HG03103 (cell line): ENCODE data around the gene MYO3A.

Experiments used
- ATAC-seq: cut with Tn5 transposase; IDR thresholded peaks from one replicate; pipeline ENCODE4 v1.9.1; 2021; ENCODE audit warnings: low read depth; ENCODE audit not compliant: unreplicated experiment

MYO3A gene

DNA sequence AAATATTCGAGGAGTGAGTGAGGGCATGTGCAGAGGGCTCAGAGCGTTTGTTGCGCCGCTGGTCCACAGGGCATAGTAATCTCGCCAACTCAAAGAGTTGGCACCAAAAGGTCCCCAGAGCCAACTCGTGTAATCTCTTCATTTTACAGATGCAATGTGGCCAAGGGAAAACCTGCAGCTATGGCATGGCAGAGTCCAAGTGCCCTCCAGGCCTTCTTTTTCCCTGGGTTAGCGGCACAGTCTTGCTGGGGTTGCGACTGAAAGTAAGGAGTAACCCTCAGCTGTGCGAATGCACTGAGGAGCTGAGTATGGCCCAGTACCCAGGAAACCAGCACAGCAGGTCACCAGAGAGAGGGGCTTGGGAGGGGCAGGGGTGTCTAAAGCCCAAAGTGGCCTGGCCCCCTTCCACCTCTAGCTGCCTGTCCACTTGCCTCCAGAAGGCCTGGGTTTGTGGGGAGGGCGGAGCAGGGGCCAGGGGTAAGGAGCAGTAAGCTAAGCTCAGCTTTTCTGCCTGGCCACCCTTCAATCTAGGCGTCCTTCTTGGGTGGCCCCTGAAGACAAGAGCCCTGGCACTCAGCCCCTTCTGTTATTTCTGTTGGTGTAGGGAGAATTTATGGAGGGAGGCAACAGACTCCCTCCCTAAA, 279.2 kb downstream of the MYO3A start:
- no peak for ATAC-seq

DNA sequence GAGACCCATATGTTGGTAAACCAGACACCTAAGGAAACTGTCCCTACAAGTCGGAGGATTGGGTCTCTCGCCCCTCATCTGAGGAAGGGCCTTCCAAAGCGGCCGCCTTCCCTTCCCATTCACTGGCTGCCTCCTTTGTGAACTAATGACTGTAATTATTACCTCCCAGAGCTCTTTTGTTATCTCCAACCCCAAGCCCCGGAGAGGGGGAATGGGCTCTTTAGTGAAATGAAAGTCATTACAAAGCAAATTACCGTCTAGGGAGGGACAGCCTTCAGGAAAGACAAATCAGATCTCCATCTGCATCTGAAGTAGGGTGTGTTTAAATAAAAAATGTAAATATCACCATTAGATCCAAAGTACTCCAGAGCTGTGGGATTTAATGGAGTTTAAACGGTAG, 280.0 kb downstream of the MYO3A start:
- no peak for ATAC-seq

DNA sequence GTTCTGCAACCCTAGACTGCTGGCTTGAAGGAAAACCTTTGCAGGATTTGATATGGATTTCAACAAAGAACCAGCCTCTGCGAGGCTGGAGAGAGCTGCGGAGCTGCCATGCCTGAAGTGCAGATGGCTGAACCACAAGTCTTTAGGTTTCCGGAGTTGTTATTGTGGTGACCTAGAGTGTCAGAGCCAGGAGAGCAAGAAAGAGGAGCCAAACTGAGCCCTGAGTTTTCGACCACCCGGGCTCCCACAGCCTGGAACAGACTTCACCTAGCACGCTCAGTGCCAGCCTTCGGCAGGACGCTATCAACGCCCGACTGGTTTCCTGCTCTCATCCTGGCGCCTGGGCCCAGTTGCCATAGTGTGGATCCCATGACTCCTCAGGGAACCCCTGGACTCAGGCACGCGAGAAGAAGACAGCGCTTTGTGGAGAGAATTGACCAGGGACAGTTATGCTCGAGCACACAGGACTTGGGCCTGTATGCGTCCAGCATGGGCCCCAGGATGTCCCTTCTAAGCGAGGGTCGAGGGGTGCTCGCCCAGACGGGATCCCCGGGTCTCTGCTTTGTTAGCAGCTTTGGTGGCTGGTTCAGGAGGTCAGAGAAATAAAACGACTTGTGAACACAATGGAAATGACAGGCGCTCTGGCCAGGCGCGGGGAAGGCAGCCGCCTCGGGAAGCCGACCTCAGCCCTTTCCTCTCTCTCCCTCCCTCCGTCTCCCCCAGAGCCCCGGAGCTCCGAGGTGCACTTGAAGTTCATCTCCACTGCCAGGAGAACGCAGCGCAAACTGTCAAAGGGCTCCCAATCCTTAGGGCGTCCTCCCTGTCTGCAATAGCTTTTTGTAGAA, 280.7 kb downstream of the MYO3A start:
- no peak for ATAC-seq

DNA sequence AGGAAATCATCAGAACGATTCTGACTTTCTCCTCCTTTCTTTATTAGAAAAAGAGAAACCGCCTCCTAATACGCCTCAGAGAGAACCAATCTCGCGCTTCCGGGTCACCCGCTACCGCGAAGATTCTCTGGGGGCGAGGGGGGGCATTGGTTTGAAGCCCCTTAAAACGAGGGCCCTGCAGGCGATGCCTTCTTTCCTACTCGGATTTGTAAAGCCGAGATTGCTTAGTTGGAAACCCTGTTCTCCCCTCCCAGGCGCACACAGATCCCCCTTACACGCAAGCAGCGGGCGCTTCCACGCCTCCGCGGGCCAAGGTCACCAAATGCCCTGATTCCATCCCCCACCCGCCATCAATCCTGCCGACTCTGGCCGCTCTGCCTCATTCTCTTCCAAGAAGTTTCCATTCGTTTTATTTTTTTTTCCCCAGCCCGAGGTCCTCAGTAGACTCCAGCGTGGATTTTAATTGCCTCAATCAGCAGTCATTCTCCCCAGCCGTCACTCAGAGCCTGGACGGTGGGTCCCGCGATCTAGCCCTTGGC, 281.4 kb downstream of the MYO3A start:
- no peak for ATAC-seq

DNA sequence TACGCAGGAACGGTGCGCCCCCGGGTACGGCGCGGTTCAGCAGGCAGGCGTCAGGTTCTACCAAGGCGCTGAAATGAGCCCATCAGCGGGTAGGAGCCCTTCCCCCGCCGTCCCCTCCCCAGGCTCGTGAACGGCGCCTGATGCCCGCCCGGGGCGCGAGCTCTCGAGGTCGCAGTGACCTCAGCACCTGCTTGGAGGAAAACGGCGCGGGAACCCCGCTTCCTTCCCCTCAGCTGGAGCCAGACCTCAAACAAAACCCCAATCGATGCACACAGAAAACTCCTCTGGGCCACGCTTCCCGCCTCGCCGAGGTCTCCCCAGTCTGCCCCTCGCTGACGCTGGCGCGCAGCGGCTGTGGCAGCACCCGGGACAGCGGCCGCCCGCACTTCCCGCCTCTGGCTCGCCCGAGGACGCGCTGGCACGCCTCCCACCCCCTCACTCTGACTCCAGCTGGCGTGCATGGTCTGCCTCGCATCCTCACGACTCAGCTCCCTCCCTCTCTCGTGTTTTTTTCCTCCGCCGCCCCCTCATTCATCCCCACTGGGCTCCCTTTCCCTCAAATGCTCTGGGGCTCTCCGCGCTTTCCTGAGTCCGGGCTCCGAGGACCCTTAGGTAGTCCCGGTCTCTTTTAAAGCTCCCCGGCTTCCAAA, 282.0 kb downstream of the MYO3A start:
- ATAC-seq: no peak

DNA sequence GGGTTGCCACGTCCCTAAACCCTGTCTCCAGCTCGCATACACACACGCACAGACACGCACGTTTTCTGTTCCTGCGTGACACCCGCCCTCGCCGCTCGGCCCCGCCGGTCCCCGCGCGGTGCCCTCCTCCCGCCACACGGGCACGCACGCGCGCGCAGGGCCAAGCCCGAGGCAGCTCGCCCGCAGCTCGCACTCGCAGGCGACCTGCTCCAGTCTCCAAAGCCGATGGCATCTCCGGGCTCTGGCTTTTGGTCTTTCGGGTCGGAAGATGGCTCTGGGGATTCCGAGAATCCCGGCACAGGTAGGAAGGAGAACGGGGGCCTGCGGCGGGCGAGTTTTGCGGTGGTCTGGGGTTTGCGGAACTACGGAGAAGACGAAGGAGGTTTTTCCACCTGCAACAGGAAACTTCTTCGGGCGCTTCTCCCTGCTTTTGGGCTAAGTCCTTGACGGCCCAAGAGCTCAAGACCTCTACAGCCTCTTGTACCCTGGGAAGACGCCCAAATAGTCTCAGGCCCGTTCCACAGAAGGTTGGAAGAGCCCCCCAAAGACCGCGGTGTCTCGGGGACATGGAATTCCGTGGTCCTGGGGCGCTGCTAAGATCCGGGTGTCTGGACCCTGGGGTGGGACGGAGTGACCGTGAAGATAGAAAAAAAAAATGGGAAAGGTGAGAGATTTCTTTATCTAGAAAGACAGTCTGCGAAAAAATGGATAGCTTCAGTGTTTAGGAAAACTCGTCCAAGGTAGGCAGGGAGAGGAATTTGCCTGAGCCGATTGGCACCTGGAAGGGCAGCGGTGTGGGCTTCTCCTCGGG, 282.8 kb downstream of the MYO3A start, which contains the start of gene GAD2:
Gene GAD2 (plus strand): TSS at position 190 of the 811 bp plus-strand sequence. CDS start 36 bp downstream, at position 226.
- ATAC-seq: no peak

DNA sequence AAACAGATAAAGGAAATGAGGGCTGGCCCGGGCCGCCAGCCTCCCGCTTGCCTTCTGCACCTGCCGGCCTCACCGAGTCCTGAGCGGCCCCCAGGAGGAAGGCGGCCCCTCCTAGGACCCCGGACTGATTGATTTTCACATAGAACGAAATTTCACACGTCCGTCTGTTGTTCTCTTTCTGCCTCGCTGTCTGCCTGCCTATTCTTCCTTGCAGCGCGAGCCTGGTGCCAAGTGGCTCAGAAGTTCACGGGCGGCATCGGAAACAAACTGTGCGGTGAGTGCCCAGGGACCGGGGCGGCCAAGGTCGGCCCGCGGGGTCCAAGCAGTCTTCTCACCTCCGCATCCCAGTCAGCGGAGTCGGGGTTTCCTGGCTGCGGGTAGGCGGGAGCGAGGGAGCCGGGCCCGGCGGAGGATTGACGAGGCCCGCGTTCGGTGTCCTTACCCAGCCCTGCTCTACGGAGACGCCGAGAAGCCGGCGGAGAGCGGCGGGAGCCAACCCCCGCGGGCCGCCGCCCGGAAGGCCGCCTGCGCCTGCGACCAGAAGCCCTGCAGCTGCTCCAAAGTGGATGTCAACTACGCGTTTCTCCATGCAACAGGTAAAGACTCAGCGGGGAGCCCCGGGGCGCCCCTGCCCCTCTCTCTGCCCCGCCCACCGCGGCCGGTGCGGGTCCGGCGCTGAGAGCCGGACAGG, 283.5 kb downstream of the MYO3A start:
- ATAC-seq: no peak

DNA sequence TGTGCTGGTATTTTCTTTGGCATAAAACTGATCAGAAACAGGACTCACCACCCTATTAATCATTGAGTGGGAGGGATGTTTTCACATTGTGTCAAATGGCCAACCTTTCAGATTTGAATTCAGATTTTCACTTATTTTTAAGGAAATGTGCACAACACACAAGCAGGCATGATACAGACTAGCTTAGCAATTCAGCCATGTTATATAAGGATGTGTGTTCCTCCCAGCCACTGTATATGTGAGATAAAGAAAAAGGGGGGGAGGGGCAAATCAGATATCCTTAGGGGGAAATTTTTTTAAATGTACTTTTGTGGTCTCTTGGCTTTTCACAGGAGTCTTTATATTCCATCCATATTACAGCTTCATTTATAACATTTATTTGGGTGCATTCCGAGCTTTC, 285.6 kb downstream of the MYO3A start:
- ATAC-seq: no peak

DNA sequence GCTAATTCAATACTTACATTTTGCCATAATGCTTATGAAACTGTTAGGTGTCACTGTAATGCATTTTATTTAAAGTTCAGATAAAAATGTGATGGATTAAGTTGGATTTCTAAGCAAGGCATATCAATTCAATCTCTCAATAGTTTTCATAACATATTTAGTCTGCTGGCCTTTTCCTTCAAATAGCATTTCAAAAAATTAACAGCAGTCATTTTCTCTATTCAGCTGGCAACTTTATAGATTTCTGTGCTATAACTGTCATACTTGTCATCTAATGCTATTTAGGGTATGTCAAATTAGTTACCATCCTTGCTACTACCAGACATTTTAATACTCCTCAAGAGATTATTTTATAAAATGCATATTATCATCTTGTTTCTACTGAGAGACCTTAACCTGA, 286.9 kb downstream of the MYO3A start:
- ATAC-seq: no peak

DNA sequence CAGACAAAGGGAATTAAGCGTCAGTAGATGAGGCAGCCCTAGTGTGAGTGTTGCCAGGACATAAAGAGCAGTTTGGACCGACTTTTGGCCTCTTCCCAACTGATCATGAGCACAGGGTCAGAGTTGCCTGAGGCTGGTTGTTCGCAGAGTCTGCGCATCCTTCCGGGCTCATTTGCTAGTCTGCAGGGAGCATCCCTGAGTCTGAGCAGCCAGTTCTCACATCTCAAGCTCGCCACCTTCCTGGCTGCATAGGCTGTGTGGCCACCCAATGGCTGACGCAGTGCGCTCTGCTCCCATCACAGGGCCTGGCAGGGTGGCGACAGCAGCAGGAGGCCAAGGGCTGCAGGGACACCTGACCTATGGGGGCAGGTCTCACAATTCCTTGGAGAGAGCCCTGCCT, 287.5 kb downstream of the MYO3A start:
- no peak for ATAC-seq

DNA sequence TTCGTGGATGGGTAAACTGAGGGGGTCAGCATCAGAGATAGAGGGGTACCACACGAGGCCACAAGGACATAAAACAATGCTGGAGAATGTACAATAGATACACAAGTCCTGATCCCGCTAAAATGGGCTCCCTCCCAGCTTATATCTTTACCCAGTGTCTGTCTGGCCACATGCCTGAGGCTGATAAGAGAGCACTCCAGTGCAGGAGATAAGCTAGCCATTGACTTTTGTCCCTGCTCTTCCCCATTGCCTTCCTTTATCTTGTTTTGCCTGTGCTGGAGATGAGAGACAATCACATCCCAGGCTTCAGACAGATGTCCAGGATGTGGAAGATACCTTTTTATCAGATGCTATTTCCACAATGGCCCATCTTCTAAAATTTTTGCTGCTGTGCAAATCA, 288.5 kb downstream of the MYO3A start:
- no peak for ATAC-seq

DNA sequence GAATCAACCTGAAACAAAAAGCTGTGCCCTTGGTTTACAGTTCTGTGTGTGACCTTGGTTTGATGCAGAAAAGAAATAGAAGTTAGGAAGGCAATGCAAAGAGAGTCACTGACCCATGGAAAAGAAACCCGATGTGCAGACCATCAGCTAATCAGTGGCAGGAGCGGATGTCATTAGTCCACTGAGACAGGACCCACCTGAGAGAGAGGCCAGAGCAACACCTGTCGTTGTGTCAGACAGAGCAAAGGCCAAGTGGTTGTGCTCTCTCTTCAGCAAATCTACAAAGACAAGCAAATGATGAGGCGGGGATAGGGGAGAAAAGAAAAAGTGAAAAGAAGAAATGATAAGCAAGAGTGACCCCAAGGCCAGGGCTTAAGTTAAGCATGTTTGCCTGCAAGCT, 291.3 kb downstream of the MYO3A start:
- no peak for ATAC-seq

DNA sequence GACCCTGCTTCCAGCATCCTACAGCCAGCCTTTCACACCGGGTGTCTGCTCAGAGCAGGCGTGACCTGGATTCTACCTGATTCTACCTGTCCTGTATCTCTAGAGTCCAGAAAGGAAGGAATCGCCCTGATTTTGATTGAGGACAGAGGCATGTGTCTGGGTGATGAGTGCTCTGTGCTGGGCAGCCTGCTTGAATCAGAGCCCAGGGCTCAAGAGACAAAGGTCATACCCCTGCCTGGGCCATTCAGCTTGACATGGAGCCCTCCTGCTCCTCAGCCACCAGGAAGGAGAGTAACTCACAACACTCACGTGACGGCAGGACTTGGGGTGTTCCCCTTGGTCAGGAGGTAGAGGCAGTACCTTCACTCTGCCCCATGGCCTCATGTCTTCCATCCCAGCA, 293.8 kb downstream of the MYO3A start:
- ATAC-seq: no peak

DNA sequence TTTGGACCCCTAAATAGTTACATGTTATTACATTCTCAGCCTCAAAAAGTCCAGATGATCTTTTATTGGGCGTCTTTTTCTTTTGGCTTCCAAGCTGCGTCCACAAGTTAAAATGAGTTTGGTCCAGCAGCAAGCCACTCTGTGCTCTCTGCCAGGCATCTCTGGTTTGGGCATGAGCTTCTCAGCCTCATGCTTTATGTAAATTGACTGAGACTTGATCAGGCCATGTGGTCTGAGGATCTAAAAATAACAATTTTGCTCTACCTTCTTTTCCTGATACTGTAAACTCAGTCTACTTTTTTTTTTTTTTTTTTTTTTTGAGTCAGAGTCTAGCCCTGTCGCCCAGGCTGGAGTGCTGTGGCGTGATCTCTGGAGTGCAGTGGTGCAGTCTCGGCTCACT, 298.1 kb downstream of the MYO3A start:
- no peak for ATAC-seq

DNA sequence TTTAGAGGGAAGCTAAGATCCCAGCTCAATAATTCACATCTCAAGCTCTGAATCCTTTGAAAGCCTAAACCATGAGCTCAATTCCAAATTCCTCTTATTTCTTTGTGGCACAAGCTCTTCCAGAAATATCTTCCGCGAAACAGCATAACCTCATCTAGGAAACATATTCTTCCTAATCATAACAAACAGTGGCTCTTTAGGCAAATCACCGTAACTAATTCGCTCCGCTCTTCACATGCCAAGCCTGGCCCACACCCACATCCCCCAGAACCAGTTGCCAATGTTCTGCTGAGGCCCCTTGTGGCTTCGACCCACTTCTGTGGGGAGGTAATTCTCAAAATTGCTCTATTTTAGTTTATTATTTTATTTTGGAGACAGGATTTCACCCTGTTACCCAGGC, 301.7 kb downstream of the MYO3A start:
- no peak for ATAC-seq

DNA sequence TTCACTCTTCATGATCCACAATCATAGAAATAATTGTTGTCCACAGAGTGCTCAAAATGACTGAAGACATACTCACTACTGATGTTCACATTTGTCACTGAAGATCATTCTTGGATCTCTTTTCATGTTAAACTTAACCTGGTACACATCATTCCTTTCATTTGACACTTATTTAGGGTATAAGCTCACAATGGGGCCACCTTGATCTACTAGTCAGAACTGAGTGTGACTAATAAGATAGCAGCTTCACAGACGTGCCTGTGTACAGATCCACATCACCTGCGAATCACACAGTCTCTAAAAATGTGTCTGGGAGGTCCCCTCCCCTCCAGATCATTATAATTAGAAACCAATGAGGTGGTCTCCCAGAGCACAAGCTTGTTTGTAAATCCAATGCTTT, 304.3 kb downstream of the MYO3A start:
- no peak for ATAC-seq

DNA sequence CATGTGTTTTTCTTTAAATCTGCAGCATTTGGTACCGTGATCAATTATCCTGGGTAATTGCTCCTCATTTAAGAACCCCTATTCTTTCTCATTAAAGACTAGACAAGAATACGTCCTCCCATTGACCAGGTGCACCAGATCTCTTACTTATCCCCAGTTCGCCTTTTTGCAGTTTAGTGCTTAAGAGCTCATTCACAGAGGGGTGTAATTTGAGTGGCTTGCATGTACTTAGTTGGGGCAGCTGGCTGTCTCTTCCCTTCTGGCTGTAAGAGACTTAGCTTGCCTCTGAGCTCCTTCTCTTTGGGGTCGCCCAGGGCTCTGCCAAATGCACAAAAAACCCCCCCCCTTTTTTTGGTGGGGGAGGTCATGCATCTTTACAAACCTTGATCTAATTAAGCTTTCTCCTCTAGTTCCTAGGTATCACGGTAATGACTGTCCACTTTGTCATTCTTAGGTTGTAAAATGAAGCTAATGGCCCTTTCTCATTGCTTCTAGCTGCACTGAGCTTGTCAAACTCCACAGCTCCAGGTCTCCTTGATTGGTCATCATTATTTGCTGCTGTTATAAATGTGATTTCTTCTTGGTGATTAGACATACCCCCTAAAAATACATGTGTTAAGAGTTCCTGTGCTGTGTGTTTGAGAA, 308.8 kb downstream of the MYO3A start:
- ATAC-seq: no peak

DNA sequence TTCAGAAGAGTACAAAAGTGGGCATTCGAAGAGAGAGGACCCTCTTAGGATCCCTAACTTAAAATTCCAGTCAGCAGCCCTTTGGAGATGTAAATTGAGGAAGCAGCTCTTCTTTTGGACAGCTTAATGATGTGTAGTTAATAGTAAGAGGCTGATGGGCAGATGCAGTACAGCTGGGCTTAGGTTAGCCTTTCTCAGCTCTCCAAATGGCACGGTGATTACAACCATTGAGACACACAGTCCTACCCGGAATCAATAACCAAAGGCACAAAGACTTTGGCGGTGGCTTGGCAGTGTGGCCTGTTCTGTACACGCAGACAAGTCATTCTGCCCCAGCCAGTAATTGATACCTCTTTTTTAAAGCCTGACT, 309.3 kb downstream of the MYO3A start:
- no peak for ATAC-seq

DNA sequence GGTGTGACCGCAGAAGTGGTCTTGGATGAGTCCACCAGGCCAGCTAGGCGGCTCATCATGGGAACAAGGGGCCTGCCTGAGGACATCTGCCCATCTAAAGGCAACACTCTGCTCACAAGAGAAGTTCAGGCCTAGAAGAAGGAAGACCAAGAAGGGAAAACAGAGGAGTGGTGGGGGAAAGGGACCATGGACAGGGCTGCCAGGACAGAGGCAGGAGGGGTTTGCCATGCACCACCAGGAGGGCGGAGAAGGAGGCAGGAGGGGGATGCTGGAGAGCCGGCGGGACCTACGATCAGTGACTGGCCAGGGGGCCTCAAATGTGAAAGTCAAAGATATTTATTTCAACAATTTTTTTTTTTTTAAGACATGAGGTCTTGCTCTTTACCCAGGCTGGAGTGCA, 315.7 kb downstream of the MYO3A start:
- ATAC-seq: no peak

DNA sequence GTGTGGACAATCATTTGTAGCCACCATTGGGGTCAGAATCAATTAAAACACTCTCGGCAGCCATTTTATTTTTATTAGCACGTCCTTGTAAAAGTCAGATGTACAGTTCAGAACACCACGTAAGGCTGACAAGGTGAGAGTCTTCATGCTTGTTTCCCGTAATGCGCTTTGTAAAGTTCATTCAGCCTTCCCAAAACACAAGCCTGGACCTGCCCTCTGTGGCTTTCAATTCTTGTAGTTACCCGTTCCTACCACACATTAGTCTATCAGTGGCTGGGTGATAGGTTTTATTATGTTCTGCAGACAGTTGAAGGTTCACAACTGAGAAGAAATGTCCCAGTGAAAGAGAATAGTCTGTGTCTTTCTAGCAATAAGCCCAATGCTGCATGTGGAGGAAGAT, 317.9 kb downstream of the MYO3A start:
- no peak for ATAC-seq
